A549 treated with AZD9567 at 1 μM for 4 hours (cell line): ENCODE results near the gene RPUSD1. TPM values are rescaled to one million over a fixed set of nuclear protein-coding genes. Genes with fewer than 3 reads are reported as not detected.

ENCODE experiments used
- total RNA-seq: library from RNA; stranded (reverse); fragments of 200-300 nt; extraction: Qiagen RNA extraction; gene quantifications from 5 replicates; pipeline ENCODE4 v1.2.3, GENCODE V29; 2022; ENCODE audit not compliant: insufficient read depth

Gene RPUSD1
- 29.7 to 58.4 TPM (median 53.8 TPM) in 5 replicates for total RNA-seq

DNA sequence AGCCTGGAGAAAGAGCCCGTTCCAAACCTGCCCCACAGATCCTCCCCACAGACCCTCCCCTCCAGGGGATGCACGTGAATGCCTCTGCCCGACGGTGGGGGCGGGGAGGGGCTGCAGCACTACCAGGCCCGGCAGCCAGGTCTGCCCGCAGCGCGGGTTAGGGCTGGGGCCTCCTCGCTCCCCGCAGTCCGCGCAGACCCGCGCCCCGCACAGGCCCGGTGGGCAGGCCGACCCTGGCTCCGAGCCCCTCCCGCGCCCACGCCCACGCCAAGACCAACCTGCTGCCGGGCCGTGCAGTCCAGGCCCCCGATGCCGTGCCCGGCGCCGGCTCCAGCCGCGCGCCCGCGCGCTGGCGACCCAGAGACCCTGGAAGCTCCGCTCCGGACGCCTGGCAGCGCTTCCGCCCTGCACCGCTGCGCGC lies at the start of gene RPUSD1:
Gene RPUSD1, minus strand, starts transcription at position 404 of the 421 bp plus-strand sequence. CDS start 644 bp downstream, outside the sequence.

GRCh38 chr16:799948-800833 lies 12.0 kb upstream of the RPUSD1 start, which contains the start of gene GNG13:
Gene GNG13 (minus strand): TSS chr16:800734. CDS start chr16:799077, 1,657 bp downstream.

DNA sequence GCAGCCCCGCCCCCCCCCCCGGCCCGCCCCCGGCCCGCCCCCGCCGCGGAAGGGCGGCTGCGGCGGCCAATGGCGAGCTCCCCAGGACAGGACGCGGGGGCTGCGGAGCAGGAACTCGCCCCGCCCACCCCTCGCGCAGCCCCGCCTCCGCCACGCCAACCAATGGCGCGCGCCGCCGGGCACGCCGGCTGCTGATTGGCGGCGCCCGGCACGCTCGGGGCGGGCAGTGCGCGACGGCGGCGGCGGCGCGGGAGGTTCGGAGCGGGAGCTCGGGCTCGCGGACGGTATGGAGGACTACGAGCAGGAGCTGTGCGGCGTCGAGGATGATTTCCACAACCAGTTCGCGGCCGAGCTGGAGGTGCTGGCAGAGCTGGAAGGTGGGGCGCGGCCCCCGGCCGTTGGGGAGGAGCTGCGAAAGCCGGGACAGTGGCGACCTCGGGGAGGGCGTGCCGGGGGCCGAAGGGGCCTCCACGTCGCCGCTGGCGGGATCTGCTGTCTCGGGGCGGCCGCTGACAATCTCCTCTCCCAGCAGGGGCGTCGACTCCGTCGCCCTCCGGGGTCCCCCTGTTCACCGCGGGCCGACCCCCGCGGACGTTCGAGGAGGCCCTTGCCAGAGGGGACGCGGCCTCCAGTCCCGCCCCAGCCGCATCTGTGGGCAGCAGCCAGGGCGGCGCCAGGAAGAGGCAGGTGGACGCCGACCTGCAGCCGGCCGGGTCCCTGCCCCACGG lies 382 bp upstream of the RPUSD1 start, which contains the start of gene CHTF18:
Gene CHTF18, plus strand, starts transcription at position 222 of the 728 bp plus-strand sequence. Its CDS starts 65 bp downstream, at position 287.

DNA sequence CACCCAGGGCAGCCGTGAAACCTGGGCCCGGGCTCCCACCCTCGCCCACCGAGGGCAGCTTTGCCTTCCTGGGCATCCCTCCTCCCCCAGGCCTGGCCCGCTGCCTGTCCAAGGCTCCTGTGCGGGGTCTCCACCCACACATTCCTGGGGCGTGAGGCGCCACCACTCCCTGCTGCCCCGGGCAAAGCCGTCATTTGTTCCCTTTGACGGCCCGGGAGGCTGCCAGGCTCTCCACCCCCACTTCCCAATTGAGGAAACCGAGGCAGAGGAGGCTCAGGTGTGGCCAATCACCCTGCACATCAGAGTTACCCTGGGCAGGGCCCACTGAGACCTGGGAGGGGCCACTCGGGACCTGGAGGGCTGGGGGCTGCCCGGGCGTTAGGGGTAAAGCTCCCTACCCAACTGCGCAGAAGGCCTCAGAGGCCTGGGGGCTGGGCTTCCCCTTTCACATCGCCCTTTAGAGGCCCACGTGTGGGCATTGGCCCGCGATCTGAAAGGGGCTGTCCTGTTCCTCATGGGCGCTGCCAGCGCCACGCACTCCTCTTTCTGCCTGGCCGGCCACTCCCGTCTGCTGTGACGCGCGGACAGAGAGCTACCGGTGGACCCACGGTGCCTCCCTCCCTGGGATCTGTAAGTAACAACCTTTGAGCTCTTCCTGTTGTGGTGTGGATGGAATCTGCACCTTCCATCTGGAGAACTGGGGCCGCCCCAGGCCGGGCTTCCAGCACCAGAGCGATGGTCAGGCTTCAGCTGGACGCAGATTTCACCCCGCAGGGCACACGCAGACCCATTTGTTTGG lies 27.4 kb downstream of the RPUSD1 start, which contains the start of gene MSLN:
Gene MSLN, plus strand, starts transcription at position 190 of the 799 bp plus-strand sequence. CDS start 1,947 bp downstream, outside the sequence.

DNA sequence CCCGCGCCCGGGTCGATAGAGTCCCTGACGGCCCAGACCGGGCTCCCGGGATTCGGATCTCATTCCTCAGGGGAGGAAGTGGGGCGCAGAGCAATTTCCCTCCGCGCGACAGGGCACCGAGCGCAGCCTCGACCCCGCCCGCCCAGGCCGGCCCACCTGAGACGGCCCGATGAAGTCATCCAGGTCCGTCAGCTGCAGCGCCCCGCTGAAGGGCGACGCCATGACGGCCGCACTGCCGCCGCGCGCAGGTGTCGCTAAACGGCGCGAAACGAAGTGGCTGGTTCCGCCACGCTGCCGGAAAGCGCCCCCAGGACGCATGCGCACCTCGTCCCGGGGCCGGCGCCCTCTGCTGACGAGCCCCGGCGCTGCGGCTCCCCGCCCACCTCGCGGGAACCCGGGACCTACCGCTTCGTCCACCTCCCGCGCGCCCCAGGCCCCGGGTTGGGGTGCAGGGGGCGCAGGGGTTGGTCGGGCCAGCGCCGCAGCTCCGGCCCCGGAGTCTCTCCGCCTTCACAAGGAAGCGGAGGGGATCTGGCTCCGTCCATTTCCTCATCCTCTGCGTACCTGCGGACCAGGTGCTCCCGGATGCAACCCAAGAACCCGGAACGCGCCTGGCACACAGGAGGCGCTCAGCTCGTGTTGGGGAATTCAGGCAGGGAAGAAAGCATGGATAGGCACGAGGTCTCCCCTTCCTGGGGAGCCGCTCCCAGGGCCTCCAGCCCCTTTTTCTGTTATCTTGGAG lies 47.2 kb downstream of the RPUSD1 start, which contains the start of gene CIAO3:
Gene CIAO3, minus strand, starts transcription at position 234 of the 742 bp plus-strand sequence. Its CDS starts 12 bp downstream, at position 222.

Other genes with a start within 250 kb of the RPUSD1 start
- gene PRR35, start 228.0 kb downstream of the RPUSD1 start, total RNA-seq, result 0.05 to 0.19 TPM (median 0.08 TPM) in 4 of 5 replicates, not detected in the other
- 0.14 to 0.24 TPM (median 0.21 TPM) in 4 of 5 replicates, not detected in the other for gene NHLRC4, start 221.4 kb downstream of the RPUSD1 start, total RNA-seq
- gene PIGQ, start 218.4 kb downstream of the RPUSD1 start, total RNA-seq, result 41.9 to 44.5 TPM (median 42.8 TPM) in 5 replicates
- gene RAB40C, start 198.3 kb downstream of the RPUSD1 start, total RNA-seq, result 16.5 to 21.1 TPM (median 20.7 TPM) in 5 replicates
- 0.21 to 0.26 TPM (median 0.23 TPM) in 4 of 5 replicates, not detected in the other for gene WFIKKN1, start 157.4 kb downstream of the RPUSD1 start, total RNA-seq
- gene METTL26, start 152.1 kb downstream of the RPUSD1 start, total RNA-seq, result 77.8 to 140 TPM (median 136 TPM) in 5 replicates
- 21.4 to 47.7 TPM (median 40.9 TPM) in 5 replicates for gene MCRIP2, start 146.6 kb downstream of the RPUSD1 start, total RNA-seq
- 29.1 to 35.6 TPM (median 31.4 TPM) in 5 replicates for gene WDR90, start 139.0 kb downstream of the RPUSD1 start, total RNA-seq
- 60.5 to 110 TPM (median 103 TPM) in 5 replicates for gene RHOT2, start 120.2 kb downstream of the RPUSD1 start, total RNA-seq
- 1.5 to 2.0 TPM (median 1.6 TPM) in 4 of 5 replicates, not detected in the other for gene RHBDL1, start 112.7 kb downstream of the RPUSD1 start, total RNA-seq
- gene STUB1, start 108.0 kb downstream of the RPUSD1 start, total RNA-seq, result 77.5 to 143 TPM (median 137 TPM) in 5 replicates
- 56.9 to 81.0 TPM (median 77.8 TPM) in 5 replicates for gene JMJD8, start 104.0 kb downstream of the RPUSD1 start, total RNA-seq
- gene WDR24, start 98.0 kb downstream of the RPUSD1 start, total RNA-seq, result 4.2 to 6.2 TPM (median 5.9 TPM) in 5 replicates
- gene FBXL16, start 82.6 kb downstream of the RPUSD1 start, total RNA-seq, result 6.3 to 9.6 TPM (median 7.2 TPM) in 5 replicates
- gene METRN, start 73.3 kb downstream of the RPUSD1 start, total RNA-seq, result 71.0 to 213 TPM (median 211 TPM) in 5 replicates
- gene ANTKMT, start 67.2 kb downstream of the RPUSD1 start, total RNA-seq, result 43.2 to 64.4 TPM (median 63.4 TPM) in 5 replicates
- gene CCDC78, start 61.9 kb downstream of the RPUSD1 start, total RNA-seq, result 3.1 to 6.8 TPM (median 4.9 TPM) in 5 replicates
- gene HAGHL, start 61.3 kb downstream of the RPUSD1 start, total RNA-seq, result 4.1 to 22.8 TPM (median 20.5 TPM) in 5 replicates
- gene CIAO3, start 47.4 kb downstream of the RPUSD1 start, total RNA-seq, result 21.6 to 27.5 TPM (median 25.4 TPM) in 5 replicates
- gene MSLN, start 27.6 kb downstream of the RPUSD1 start, total RNA-seq, result 1.6 to 2.8 TPM (median 2.2 TPM) in 5 replicates
- 25.3 to 43.9 TPM (median 32.1 TPM) in 5 replicates for gene CHTF18, start 239 bp upstream of the RPUSD1 start, total RNA-seq
- gene GNG13, start 12.4 kb upstream of the RPUSD1 start, total RNA-seq, result 0.08 TPM in 1 of 5 replicates, not detected in the others
- gene LMF1, start 182.6 kb upstream of the RPUSD1 start, total RNA-seq, result 6.9 to 10.7 TPM (median 8.3 TPM) in 5 replicates
- gene SOX8, start 193.4 kb upstream of the RPUSD1 start, total RNA-seq, result 0.63 to 3.1 TPM (median 2.7 TPM) in 5 replicates